ENCODE data around the gene ADGRA1.

GRCh38 chr10:133039803-133040165, 47.9 kb upstream of the ADGRA1 start:
- TF ChIP-seq SRSF9 (IDR thresholded peaks at IDR 0.05; ENCODE audit: borderline replicate concordance, insufficient read depth, low read depth, low read length, poor library complexity, severe bottlenecking) (no peak), JUNB (CRISPR knock-in tag; IDR thresholded peaks at IDR 0.05; ENCODE audit: borderline replicate concordance) (no peak), ETV6 (CRISPR knock-in tag; conservative IDR thresholded peaks at IDR 0.05) (no peak), POLR2AphosphoS5 (IDR thresholded peaks at IDR 0.05; ENCODE audit: low read depth, low read length) (no peak), TBX3 (IDR thresholded peaks at IDR 0.05; ENCODE audit: borderline replicate concordance) (no peak), PHF21A (CRISPR knock-in tag; IDR thresholded peaks at IDR 0.05) (no peak), RAD21 (CRISPR knock-in tag; IDR thresholded peaks at IDR 0.05) (no peak), NR3C1 (CRISPR knock-in tag; IDR thresholded peaks at IDR 0.05) (no peak)

All from HepG2 (cell line).